ENCODE data around the gene ZSWIM1. TPM values are rescaled to one million over a fixed set of nuclear protein-coding genes. Genes with fewer than 3 reads are reported as not detected.
A peak's percentile ranks its signal among the peaks of the same experiment; 100 is the strongest.

The ZSWIM1 gene
- total and polyA plus RNA-seq, 2 donors (not counting 3 experiments of a cell fraction or from before 2014, with no cell fraction given) = 8.5 to 10.0 TPM

DNA sequence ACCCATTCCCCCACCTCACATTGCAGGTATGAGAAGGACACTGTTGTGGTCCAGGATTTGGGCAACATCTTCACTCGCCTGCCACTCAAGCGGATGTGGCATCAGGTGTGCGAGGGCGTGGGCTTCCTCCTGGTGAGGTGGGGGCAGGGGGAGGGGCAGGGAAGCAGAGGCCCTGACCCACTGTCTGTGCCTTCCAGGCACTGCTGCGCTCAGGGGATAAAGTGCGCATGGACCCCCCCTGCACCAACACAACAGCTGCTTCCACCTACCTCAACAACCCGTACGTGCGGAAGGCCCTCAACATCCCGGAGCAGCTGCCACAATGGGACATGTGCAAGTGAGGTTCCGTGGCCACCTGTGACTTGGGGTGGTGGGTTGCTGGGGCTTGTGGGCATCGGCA is 13.8 kb downstream of the ZSWIM1 start:
- POLR2A ChIA-PET = no interaction called here
- FAIRE-seq (no peak), DNase-seq (ENCODE audit: low read depth, low spot score) (no peak)
- intact Hi-C loops (cut with micrococcal nuclease) = no loop called here
- H3K4me1 ChIP-seq (ENCODE audit: control insufficient read depth, extremely low read depth, insufficient read depth, low read length) = peaks cover 22% of the 10 kb centered on the region
- TF ChIP-seq GATA2 (IDR thresholded peaks at IDR 0.05; ENCODE audit: insufficient read depth, insufficient read length, low read depth, low read length) = no peak
- TF ChIP-seq, protein P1, sequence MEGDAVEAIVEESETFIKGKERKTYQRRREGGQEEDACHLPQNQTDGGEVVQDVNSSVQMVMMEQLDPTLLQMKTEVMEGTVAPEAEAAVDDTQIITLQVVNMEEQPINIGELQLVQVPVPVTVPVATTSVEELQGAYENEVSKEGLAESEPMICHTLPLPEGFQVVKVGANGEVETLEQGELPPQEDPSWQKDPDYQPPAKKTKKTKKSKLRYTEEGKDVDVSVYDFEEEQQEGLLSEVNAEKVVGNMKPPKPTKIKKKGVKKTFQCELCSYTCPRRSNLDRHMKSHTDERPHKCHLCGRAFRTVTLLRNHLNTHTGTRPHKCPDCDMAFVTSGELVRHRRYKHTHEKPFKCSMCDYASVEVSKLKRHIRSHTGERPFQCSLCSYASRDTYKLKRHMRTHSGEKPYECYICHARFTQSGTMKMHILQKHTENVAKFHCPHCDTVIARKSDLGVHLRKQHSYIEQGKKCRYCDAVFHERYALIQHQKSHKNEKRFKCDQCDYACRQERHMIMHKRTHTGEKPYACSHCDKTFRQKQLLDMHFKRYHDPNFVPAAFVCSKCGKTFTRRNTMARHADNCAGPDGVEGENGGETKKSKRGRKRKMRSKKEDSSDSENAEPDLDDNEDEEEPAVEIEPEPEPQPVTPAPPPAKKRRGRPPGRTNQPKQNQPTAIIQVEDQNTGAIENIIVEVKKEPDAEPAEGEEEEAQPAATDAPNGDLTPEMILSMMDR (IDR thresholded peaks at IDR 0.05; ENCODE audit: extremely low read depth in 1 of 2, insufficient read depth in 1 of 2, low read depth in 1 of 2, low read length in 2 of 2) = no peak
- TF ChIP-seq JUN (IDR thresholded peaks at IDR 0.05; ENCODE audit: borderline replicate concordance, insufficient read depth, insufficient read length, low read depth) = no peak
- peak; percentile 18 for TF ChIP-seq POLR2AphosphoS5 (IDR thresholded peaks at IDR 0.05; ENCODE audit: insufficient read depth, low read depth, low read length)
- H3K9ac ChIP-seq (replicated peaks; ENCODE audit: extremely low read depth, insufficient read depth, low read length) = no peak overlapping the region
- no peaks in the 10 kb centered on the region for H3K9me1 ChIP-seq (replicated peaks; ENCODE audit: control insufficient read depth, extremely low read depth, insufficient read depth, low read length)
- no peaks in the 10 kb centered on the region for H4K20me1 ChIP-seq (replicated peaks; ENCODE audit: control insufficient read depth, extremely low read depth, insufficient read depth, low read length)
- no peak overlapping the region for H3K4me3 ChIP-seq (replicated peaks in 1 of 3; ENCODE audit: insufficient read depth in 1 of 3, low read depth in 1 of 3, low read length in 3 of 3)
- H3K36me3 ChIP-seq (ENCODE audit: control insufficient read depth in 2 of 2, extremely low read depth in 1 of 2, insufficient read depth in 2 of 2, low read length in 2 of 2) = peaks cover 4 to 31% of the 10 kb centered on the region in 2 experiments
- BruUV-seq (replicated peaks) = no TSS peak
- CTCF ChIA-PET = no interaction called here
- H3K9me3 ChIP-seq (replicated peaks; ENCODE audit: control insufficient read depth, insufficient read depth, low read length) = no peaks in the 10 kb centered on the region
- H3K27me3 ChIP-seq (ENCODE audit: control insufficient read depth in 2 of 2, insufficient read depth in 2 of 2, low read length in 2 of 2) = no peaks in the 10 kb centered on the region
- no peak overlapping the region for H2AFZ ChIP-seq (ENCODE audit: low read depth, low read length)
- no peak overlapping the region for H3K4me2 ChIP-seq (ENCODE audit: insufficient read depth, low read length)
- H3K79me2 ChIP-seq (ENCODE audit: control insufficient read depth, insufficient read depth, low read length) = no peaks in the 10 kb centered on the region
- dilution Hi-C loops (cut with MboI; ENCODE audit: extremely low pct_ligation_motif_present, low sequenced_read_pairs) = no loop called here
- no peak overlapping the region for H3K27ac ChIP-seq (ENCODE audit: insufficient read depth, low read depth, low read length)

DNA sequence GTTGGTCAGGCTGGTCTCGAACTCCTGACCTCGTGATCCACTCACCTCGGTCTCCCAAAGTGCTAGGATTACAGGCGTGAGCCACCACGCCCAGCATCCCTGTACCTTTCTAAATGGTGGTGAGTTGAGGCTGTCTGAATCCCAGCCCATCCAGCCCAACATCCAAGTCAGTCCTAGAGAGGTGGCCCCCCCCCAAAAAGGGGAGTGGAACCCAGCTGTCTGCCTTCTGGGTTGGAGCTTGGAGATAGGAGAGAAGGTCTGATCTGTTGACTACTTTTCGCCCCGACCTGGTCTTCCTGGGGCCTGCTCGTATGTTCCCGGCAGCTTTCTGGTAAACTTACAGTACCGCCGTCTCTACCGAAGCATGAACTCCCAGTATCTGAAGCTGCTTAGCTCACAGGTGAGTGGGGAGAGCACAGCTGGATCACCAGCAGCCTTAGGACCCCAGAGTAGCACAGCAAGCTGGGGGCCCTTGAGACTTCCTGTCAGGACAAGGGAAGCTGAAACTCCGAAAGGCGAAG is 15.7 kb downstream of the ZSWIM1 start:
- no peak for TF ChIP-seq GATA2 (IDR thresholded peaks at IDR 0.05; ENCODE audit: insufficient read depth, insufficient read length, low read depth, low read length)
- TF ChIP-seq MYC (IDR thresholded peaks at IDR 0.05; ENCODE audit: low read depth, low read length) = no peak
- TF ChIP-seq, protein P2, sequence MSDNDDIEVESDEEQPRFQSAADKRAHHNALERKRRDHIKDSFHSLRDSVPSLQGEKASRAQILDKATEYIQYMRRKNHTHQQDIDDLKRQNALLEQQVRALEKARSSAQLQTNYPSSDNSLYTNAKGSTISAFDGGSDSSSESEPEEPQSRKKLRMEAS (IDR thresholded peaks at IDR 0.05; ENCODE audit: insufficient read depth, insufficient read length) = no peak
- no peak for TF ChIP-seq POLR2A (IDR thresholded peaks at IDR 0.05; ENCODE audit: low read depth, low read length)
- no peak for TF ChIP-seq JUN (IDR thresholded peaks at IDR 0.05; ENCODE audit: borderline replicate concordance, insufficient read depth, insufficient read length, low read depth)
- TF ChIP-seq POLR2AphosphoS5 (IDR thresholded peaks at IDR 0.05; ENCODE audit: insufficient read depth, low read depth, low read length) = no peak
- no peak for TF ChIP-seq EZH2 (IDR thresholded peaks at IDR 0.05; ENCODE audit: borderline replicate concordance, low read depth, low read length, severe bottlenecking)
- TF ChIP-seq FOS (IDR thresholded peaks at IDR 0.05; ENCODE audit: borderline replicate concordance, insufficient read depth, low read length) = no peak
- TF ChIP-seq, protein P1 (IDR thresholded peaks at IDR 0.05; ENCODE audit: extremely low read depth in 1 of 2, insufficient read depth in 1 of 2, low read depth in 1 of 2, low read length in 2 of 2) = no peak
- POLR2A ChIA-PET = no interaction called here
- Histone ChIP-seq H3K27me3 (ENCODE audit: control insufficient read depth in 2 of 2, insufficient read depth in 2 of 2, low read length in 2 of 2) (no peaks in the 10 kb centered on the region), H3K79me2 (ENCODE audit: control insufficient read depth, insufficient read depth, low read length) (no peaks in the 10 kb centered on the region), H3K4me3 (replicated peaks in 1 of 3; ENCODE audit: insufficient read depth in 1 of 3, low read depth in 1 of 3, low read length in 3 of 3) (no peak overlapping the region), H3K4me1 (ENCODE audit: control insufficient read depth, extremely low read depth, insufficient read depth, low read length) (peaks cover 12% of the 10 kb centered on the region), H2AFZ (ENCODE audit: low read depth, low read length) (no peak overlapping the region), H3K4me2 (ENCODE audit: insufficient read depth, low read length) (no peak overlapping the region), H3K9me1 (replicated peaks; ENCODE audit: control insufficient read depth, extremely low read depth, insufficient read depth, low read length) (no peaks in the 10 kb centered on the region), H3K36me3 (ENCODE audit: control insufficient read depth in 2 of 2, extremely low read depth in 1 of 2, insufficient read depth in 2 of 2, low read length in 2 of 2) (peaks cover 4 to 31% of the 10 kb centered on the region in 2 experiments), H3K9ac (replicated peaks; ENCODE audit: extremely low read depth, insufficient read depth, low read length) (no peak overlapping the region), H3K9me3 (replicated peaks; ENCODE audit: control insufficient read depth, insufficient read depth, low read length) (no peaks in the 10 kb centered on the region), H3K27ac (ENCODE audit: insufficient read depth, low read depth, low read length) (no peak overlapping the region), H4K20me1 (replicated peaks; ENCODE audit: control insufficient read depth, extremely low read depth, insufficient read depth, low read length) (no peaks in the 10 kb centered on the region)
- dilution Hi-C loops (cut with MboI; ENCODE audit: extremely low pct_ligation_motif_present, low sequenced_read_pairs) = no loop called here
- FAIRE-seq = no peak
- CTCF ChIA-PET = interaction anchor here (0.6 to 0.7 kb wide), 2 partner anchors 13 to 535 kb away, joined by 3 read pairs; no protein-coding TSS in a partner anchor
- intact Hi-C loops (cut with micrococcal nuclease) = no loop called here
- no peak for DNase-seq (ENCODE audit: low read depth, low spot score)
- BruUV-seq (replicated peaks) = no TSS peak

Measured in endothelial cell of umbilical vein (primary cell).